Measurements from ENCODE around the gene NGRN. TPM values are rescaled to one million over a fixed set of nuclear protein-coding genes. Genes with fewer than 3 reads are reported as not detected.

The NGRN gene
- total RNA-seq, 1 donor from 2014 or later: 34.1 TPM

DNA sequence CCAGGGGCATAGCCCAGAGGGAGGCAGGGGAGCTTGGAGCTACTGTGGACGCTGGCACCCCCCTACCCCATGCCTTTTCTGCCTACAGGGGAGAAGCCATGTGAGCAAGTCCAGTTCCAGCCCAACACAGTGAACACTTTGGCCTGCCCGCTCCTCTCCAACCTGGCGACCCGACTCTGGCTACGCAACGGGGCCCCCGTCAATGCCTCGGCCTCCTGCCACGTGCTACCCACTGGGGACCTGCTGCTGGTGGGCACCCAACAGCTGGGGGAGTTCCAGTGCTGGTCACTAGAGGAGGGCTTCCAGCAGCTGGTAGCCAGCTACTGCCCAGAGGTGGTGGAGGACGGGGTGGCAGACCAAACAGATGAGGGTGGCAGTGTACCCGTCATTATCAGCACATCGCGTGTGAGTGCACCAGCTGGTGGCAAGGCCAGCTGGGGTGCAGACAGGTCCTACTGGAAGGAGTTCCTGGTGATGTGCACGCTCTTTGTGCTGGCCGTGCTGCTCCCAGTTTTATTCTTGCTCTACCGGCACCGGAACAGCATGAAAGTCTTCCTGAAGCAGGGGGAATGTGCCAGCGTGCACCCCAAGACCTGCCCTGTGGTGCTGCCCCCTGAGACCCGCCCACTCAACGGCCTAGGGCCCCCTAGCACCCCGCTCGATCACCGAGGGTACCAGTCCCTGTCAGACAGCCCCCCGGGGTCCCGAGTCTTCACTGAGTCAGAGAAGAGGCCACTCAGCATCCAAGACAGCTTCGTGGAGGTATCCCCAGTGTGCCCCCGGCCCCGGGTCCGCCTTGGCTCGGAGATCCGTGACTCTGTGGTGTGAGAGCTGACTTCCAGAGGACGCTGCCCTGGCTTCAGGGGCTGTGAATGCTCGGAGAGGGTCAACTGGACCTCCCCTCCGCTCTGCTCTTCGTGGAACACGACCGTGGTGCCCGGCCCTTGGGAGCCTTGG lies 37.4 kb upstream of the NGRN start:
- TF ChIP-seq, protein P1, sequence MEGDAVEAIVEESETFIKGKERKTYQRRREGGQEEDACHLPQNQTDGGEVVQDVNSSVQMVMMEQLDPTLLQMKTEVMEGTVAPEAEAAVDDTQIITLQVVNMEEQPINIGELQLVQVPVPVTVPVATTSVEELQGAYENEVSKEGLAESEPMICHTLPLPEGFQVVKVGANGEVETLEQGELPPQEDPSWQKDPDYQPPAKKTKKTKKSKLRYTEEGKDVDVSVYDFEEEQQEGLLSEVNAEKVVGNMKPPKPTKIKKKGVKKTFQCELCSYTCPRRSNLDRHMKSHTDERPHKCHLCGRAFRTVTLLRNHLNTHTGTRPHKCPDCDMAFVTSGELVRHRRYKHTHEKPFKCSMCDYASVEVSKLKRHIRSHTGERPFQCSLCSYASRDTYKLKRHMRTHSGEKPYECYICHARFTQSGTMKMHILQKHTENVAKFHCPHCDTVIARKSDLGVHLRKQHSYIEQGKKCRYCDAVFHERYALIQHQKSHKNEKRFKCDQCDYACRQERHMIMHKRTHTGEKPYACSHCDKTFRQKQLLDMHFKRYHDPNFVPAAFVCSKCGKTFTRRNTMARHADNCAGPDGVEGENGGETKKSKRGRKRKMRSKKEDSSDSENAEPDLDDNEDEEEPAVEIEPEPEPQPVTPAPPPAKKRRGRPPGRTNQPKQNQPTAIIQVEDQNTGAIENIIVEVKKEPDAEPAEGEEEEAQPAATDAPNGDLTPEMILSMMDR (IDR thresholded peaks at IDR 0.05): no peak
- Mint-ChIP-seq H3K4me1 (peaks cover 39% of the 10 kb centered on the region), H3K27ac (no peak overlapping the region), H3K4me3 (no peak overlapping the region), H3K36me3 (ENCODE audit: low read depth) (peaks cover 77% of the 10 kb centered on the region), H3K9me3 (no peaks in the 10 kb centered on the region), H3K27me3 (no peaks in the 10 kb centered on the region)
- DNase-seq: no peak
- intact Hi-C loops (cut with micrococcal nuclease): no loop called here
- no peak for ATAC-seq (ENCODE audit: low read depth)
- POLR2A ChIA-PET: interaction anchor here (0.6 to 1.1 kb wide), 2 partner anchors 31 to 158 kb away, joined by 3 read pairs; no protein-coding TSS in a partner anchor
- CTCF ChIA-PET: interaction anchor here (0.5 to 0.9 kb wide), 2 partner anchors 10 to 664 kb away, joined by 4 read pairs; no protein-coding TSS in a partner anchor

DNA sequence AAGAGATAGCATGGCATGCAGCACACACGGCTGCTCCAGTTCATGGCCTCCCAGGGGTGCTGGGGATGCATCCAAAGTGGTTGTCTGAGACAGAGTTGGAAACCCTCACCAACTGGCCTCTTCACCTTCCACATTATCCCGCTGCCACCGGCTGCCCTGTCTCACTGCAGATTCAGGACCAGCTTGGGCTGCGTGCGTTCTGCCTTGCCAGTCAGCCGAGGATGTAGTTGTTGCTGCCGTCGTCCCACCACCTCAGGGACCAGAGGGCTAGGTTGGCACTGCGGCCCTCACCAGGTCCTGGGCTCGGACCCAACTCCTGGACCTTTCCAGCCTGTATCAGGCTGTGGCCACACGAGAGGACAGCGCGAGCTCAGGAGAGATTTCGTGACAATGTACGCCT lies 36.5 kb upstream of the NGRN start:
- H3K4me1 Mint-ChIP-seq: peaks cover 40% of the 10 kb centered on the region
- intact Hi-C loops (cut with micrococcal nuclease): no loop called here
- H3K9me3 Mint-ChIP-seq: no peaks in the 10 kb centered on the region
- ChIA-PET CTCF (interaction anchor here (0.5 kb wide), 1 partner anchor 665 kb away, joined by 4 read pairs; no protein-coding TSS in a partner anchor), POLR2A (no interaction called here)
- DNase-seq (no peak), ATAC-seq (ENCODE audit: low read depth) (no peak)
- no peak overlapping the region for H3K4me3 Mint-ChIP-seq
- no peaks in the 10 kb centered on the region for H3K27me3 Mint-ChIP-seq
- TF ChIP-seq, protein P1 (IDR thresholded peaks at IDR 0.05): no peak
- peak overlapping the region; percentile 53 for H3K27ac Mint-ChIP-seq
- peaks cover 69% of the 10 kb centered on the region for H3K36me3 Mint-ChIP-seq (ENCODE audit: low read depth)

DNA sequence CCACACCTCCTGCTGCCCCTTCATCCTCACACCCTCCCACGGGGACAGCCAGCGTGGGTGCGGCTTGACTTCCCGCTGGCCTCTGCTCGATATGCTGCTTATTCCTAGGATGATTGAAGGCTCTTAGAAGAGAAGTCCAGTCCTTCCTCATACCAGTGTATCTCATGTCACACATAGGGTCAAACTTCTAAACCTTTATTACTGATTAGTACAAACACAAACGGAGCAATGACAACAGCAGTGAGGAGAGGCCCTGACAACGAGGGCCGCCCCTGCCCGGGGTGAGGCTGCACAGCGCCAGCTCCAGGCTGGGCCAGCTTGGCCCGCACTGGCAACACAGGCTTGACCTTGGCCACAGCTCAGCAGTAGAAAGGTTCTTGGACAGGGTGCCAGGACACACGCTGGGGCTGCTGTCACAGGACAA lies 35.4 kb upstream of the NGRN start:
- TF ChIP-seq, protein P1 (IDR thresholded peaks at IDR 0.05): no peak
- intact Hi-C loops (cut with micrococcal nuclease): loop anchor here (5.0 kb wide), 5 partner anchors 128 to 702 kb away; partner anchors contain the start of genes BLM, HDDC3, IDH2 and PEX11A
- H3K27ac Mint-ChIP-seq: peak overlapping the region; percentile 97
- no peaks in the 10 kb centered on the region for H3K27me3 Mint-ChIP-seq
- DNase-seq (no peak), ATAC-seq (ENCODE audit: low read depth) (no peak)
- H3K4me1 Mint-ChIP-seq: peaks cover 49% of the 10 kb centered on the region
- CTCF ChIA-PET: interaction anchor here (0.9 to 2.1 kb wide), 2 partner anchors 16 to 36 kb away, joined by 3 to 6 read pairs; partner anchors contain the start of gene NGRN
- POLR2A ChIA-PET: interaction anchor here (1.7 to 4.9 kb wide), 5 partner anchors 16 to 39 kb away, joined by 6 to 63 read pairs (median 44); partner anchors contain the start of genes NGRN and SEMA4B
- peaks cover 59% of the 10 kb centered on the region for H3K36me3 Mint-ChIP-seq (ENCODE audit: low read depth)
- H3K4me3 Mint-ChIP-seq: peak overlapping the region; percentile 24
- H3K9me3 Mint-ChIP-seq: no peaks in the 10 kb centered on the region

DNA sequence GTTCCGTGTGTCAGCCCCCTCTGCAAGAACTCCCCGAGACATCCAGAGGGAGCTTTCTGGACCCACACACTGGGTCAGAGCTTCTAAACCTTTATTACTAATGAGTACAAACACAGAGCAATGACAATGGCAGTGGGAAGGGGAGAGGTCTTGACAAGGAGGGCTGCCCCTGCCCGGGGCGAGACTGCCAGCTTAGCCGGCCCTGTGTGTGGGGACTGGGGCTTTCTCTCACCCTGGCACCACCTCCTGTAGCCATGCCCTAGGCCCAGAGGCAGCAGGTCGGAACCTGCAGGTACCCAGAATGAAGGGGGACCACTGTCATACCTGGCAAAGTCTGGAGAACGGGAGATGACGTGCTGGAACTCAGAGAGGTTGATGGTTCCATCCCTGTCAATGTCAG lies 34.9 kb upstream of the NGRN start:
- CTCF ChIA-PET: interaction anchor here (0.9 to 4.2 kb wide), 4 partner anchors 10 to 69 kb away, joined by 3 to 44 read pairs (median 6); partner anchors contain the start of gene NGRN
- POLR2A ChIA-PET: interaction anchor here (1.7 to 4.9 kb wide), 7 partner anchors 17 to 158 kb away, joined by 6 to 63 read pairs (median 43); partner anchors contain the start of genes IQGAP1, NGRN and SEMA4B
- peaks cover 50% of the 10 kb centered on the region for H3K4me1 Mint-ChIP-seq
- H3K27me3 Mint-ChIP-seq: no peaks in the 10 kb centered on the region
- H3K36me3 Mint-ChIP-seq (ENCODE audit: low read depth): peaks cover 54% of the 10 kb centered on the region
- no peak for DNase-seq
- H3K27ac Mint-ChIP-seq: peak overlapping the region; percentile 97
- TF ChIP-seq, protein P1 (IDR thresholded peaks at IDR 0.05): no peak
- intact Hi-C loops (cut with micrococcal nuclease): loop anchor here (1.0 to 5.0 kb wide), 8 partner anchors 11 to 702 kb away; partner anchors contain the start of genes BLM, HDDC3, IDH2 and PEX11A
- H3K9me3 Mint-ChIP-seq: no peaks in the 10 kb centered on the region
- ATAC-seq (ENCODE audit: low read depth): no peak
- H3K4me3 Mint-ChIP-seq: peak overlapping the region; percentile 86
